Head of caudate nucleus (tissue), 42 donors: Measurements from ENCODE around the gene GIGYF2.
A peak's percentile ranks its signal among the peaks of the same experiment; 100 is the strongest.
"Not testable (repeated sequence)": the region's sequence is repeated elsewhere in the genome, so short reads cannot be mapped to it uniquely, and the experiment has no call there.

ENCODE experiments used
- DNase-seq, 42 donors: peaks; one replicate each; pipeline versions ENCODE4 v3.0.0 to v3.0.0-alpha.2; 2020 to 2021; ENCODE audit warnings: mixed read lengths in 7 of 42
- intact Hi-C: fragments of 100-400 bp; cut with DNase I; formaldehyde crosslinking; loops from one replicate; pipeline ENCODE4 v1.15.0; 2022

Gene GIGYF2

DNA sequence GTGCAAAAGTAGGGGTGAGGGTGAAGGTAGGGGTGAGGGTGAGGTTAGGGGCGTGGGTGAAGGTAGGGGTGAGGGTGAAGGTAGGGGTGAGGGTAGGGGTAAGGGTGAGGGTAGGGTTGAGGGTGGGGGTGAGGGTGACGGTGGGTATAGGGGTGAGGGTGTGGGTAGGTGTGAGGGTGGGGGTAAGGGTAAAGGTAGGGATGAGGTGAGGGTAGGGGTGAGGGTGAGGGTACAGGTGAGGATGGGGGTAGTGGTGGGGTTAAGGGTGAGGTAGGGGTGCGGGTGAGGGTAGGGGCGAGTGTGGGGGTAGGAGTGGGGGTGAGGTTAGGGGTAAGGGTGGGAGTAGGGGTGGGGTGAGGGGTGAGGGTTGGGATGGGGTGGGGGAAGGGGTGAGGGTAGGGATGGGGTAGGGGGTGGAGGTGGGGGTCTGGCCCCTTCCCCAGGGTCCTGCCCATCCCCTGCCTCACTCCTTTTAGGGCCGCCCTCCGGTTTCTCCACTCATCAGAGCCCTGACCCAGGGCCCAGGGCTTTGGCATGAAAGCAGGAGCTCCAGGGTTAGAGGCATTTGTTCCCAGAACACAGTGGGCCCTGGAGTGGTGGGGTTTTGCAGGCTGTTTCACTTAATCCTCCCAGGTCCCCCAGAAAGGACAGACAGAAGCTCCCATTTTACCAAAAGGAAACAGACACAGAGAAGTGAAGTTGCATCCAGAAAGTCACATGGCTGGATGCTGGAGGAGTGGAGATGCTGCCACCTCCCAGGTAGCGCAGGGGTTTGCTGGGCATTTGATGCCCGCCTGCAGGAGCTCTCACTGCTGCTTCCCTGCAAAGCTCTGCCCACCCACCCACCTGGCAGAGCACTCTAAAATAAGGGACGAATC lies 199.8 kb downstream of the GIGYF2 start:
- intact Hi-C loops = no loop called here
- DNase-seq = peak in 11 of 42 donors; percentile 3 to 62 (median 20)

DNA sequence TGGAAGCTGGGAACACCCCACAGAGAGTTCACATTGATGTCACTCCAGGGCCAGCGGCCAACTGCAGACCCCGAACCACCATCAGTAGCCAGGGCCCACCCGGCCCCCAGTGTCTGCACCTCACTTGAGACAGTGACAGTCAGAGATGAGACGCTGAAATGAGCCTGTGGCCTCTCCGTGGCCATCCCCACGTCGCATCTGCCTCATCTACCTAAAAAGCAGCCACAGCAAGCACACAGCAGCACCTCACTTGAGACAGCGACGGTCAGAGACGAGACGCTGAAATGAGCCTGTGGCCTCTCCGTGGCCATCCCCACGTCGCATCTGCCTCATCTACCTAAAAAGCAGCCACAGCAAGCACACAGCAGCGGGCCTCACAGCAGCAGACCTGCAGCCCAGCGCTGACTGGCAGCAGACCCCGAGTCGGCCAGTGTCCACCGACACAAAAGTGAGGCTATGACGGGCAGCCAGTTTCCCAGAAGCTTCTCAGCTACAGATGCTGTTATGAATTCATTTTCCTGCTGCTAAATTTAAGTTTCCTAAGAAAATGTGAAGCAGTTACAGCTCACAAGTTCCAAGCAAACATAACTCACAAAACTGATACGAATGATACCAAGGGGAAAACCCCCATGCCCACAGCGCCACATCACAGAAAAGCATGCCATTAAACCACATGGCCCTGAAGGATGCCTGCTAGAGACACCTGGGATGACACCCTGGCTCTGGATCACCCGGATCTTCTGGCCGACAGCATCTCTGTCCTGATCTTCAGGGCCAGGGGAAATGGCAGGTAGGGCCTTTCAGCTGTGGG lies 200.7 kb downstream of the GIGYF2 start:
- peak in 14 of 42 donors; percentile 1 to 38 (median 14) for DNase-seq
- intact Hi-C loops = no loop called here

GRCh38 chr2:232898592-232899543 lies 201.7 kb downstream of the GIGYF2 start:
- intact Hi-C loops = no loop called here
- DNase-seq = peak in 17 of 42 donors; percentile 5 to 44 (median 16)

DNA sequence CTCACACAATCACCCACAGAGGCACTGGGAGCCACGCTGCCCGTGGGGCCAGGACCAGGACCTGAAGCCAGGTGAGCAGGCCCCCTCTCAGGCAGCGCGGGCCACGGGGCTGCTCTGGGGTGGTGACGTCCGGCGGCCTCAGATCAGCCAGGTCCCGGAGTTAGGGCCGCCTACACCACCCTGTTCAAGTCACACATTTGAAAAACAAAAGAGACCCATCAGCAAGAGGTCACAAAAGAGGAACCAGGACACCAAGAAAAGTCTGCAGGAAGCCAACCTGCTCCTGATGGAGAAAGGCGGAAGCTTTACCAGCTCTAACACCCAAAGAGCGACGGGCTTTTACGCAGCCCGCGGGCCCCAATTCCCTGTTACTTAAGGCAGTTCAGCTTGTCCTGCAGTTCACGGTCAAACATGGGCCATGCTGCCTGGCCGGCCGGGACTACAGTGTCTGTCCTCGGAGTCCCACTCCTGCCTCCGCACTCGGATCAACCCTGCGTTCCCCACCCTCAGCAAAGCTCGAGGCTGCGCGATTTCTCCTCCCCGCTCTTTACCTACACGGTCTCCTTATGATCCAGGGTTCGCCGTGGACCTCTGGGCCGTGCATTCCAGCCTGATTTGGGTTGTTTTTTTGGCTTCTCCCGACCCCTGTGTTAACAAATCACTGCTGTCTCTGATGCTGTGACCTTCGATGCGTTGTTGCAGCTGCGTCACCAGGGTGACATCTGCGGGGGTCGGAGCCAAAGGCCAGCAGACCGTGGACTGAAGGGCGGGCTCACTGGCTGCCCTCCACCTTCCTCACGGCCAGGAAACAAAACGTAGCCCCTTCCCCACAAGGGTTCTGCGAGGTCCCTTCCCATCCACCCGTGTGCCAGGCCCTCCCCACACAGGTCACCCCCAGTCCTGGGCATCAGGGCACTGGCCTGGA lies 203.9 kb downstream of the GIGYF2 start:
- peak in 14 of 42 donors; percentile 6 to 45 (median 16) for DNase-seq

GRCh38 chr2:232901736-232902578 lies 204.8 kb downstream of the GIGYF2 start:
- intact Hi-C loops = no loop called here
- DNase-seq = peak in 33 of 42 donors; percentile 39 to 91 (median 68)

More for the DNA sequence above, 203.9 kb downstream of the GIGYF2 start:
- intact Hi-C loops = no loop called here

DNA sequence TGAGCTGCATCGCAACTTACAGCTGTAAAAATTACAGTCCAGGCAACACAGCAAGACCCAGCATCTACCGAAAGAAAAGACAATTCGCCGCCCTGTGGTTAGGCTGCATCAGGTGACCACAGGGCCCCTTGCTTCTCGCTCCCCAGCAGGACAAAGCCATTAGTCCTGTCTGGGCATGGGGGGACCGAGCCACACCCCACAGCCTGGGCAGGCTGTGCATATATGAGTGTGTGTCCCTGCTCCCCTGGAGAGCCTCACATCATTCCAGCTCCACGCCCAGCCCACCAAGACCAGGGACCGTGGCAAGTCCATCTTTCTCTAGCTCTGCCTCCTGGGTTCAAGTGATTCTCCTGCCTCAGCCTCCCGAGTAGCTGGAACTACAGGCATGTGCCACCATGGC lies 206.9 kb downstream of the GIGYF2 start:
- DNase-seq = peak in 10 of 42 donors; percentile 0 to 34 (median 8)
- intact Hi-C loops = no loop called here

DNA sequence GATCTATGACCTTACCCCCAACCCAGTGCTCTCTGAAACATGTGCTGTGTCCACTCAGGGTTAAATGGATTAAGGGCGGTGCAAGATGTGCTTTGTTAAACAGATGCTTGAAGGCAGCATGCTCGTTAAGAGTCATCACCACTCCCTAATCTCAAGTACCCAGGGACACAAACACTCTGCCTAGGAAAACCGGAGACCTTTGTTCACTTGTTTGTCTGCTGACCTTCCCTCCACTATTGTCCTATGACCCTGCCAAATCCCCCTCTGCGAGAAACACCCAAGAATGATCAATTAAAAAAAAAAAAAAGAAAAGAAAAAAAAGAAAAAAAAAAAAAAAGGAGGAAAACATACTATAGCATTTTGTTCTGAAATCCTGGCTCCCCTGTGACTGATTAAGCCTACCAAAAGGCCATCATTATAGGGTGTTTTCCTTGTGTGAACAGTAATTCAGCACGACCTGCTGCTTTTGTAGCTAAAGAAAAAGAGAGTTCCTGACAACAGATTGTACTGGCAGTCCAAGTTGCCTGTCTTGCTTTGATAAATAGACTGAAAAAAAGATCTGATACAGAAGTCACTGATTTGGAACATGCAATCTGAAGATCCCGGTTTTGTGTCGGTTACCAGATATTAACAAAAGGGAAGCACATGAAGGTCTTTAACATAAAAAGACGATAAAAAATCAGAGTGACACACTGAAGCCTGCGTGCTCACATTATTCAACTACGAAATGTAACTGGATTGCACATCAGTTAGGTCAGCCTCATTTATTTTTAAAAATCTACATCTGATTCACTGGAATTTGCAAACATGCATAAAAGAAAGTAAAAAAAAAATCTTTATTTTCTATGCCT lies 210.0 kb downstream of the GIGYF2 start:
- intact Hi-C loops = not testable (repeated sequence)
- peak in 5 of 42 donors; percentile 0 to 33 (median 3) for DNase-seq

DNA sequence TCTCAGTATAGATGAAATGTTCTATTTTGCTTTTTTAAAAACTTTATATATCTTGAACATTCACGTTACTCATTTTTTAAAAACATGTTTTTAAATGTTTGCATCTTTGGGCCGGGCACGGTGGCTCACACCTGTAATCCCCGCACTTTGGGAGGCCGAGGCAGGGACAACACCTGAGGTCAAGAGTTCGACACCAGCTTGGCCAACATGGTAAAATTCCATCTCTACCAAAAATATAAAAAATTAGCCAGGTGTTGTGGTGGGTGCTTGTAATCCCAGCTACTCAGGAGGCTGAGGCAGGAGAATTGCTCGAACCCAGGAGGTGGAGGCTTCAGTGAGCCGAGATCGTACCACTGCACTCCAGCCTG lies 210.6 kb downstream of the GIGYF2 start:
- intact Hi-C loops = not testable (repeated sequence)
- DNase-seq = peak in 8 of 42 donors; percentile 3 to 45 (median 11)

DNA sequence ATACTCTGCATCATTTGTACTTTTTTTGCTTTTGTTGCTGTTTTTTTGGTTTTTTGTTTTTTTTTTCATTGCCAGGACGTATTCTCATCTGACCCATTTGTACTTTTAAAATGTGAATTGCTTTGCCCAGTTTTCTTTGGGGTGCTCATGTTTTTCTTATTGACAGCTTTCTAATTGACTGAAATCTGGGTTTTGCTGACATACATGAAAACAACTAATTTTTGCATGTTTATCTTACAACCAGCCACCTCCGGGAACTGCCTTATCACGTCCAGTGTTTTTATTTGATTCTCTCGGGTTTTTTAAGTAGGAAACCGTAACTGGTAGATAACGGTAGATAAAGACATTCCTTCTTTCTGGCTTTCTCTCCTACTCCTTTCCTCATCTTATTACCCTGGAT lies 211.6 kb downstream of the GIGYF2 start:
- peak in 1 of 42 donors; percentile 2 for DNase-seq
- intact Hi-C loops = no loop called here
